Eye (tissue), 1 donor: Measurements from ENCODE around the gene CEP295NL.
"Not testable (repeated sequence)": the region's sequence is repeated elsewhere in the genome, so short reads cannot be mapped to it uniquely, and the experiment has no call there.

Experiments
- DNase-seq: peaks from one replicate; pipeline ENCODE4 v3.0.0-alpha.2; 2015

CEP295NL gene

GRCh38 chr17:78902231-78902630, 770 bp downstream of the CEP295NL start:
- DNase-seq = not testable (repeated sequence)

- no peak for DNase-seq
These were observed 1.2 kb downstream of the CEP295NL start for GRCh38 chr17:78901806-78902205.

GRCh38 chr17:78900816-78901215, 2.2 kb downstream of the CEP295NL start:
- no peak for DNase-seq

- peak; percentile 62 for DNase-seq
These were observed 3.4 kb downstream of the CEP295NL start for GRCh38 chr17:78899361-78900260.

- DNase-seq = no peak
These were observed 4.1 kb downstream of the CEP295NL start for GRCh38 chr17:78898947-78899346.

- DNase-seq = no peak
These were observed 4.7 kb downstream of the CEP295NL start for GRCh38 chr17:78898075-78898836.

- DNase-seq = no peak
These were observed 5.3 kb downstream of the CEP295NL start for GRCh38 chr17:78897664-78898047.

GRCh38 chr17:78896834-78897663, 6.0 kb downstream of the CEP295NL start:
- DNase-seq = no peak

GRCh38 chr17:78896091-78896833, 6.7 kb downstream of the CEP295NL start:
- DNase-seq = no peak

- DNase-seq = peak; percentile 63
These were observed 7.7 kb downstream of the CEP295NL start for GRCh38 chr17:78895322-78895721.

GRCh38 chr17:78893684-78894083, 9.3 kb downstream of the CEP295NL start:
- no peak for DNase-seq

- DNase-seq = no peak
These were observed 10.0 kb downstream of the CEP295NL start for GRCh38 chr17:78892936-78893379.

GRCh38 chr17:78892520-78892919, 10.5 kb downstream of the CEP295NL start:
- DNase-seq = no peak

- DNase-seq = no peak
These were observed 10.9 kb downstream of the CEP295NL start for GRCh38 chr17:78892062-78892456.

GRCh38 chr17:78891406-78892061, 11.5 kb downstream of the CEP295NL start:
- no peak for DNase-seq

- no peak for DNase-seq
These were observed 12.5 kb downstream of the CEP295NL start for GRCh38 chr17:78890498-78890897.

- not testable (repeated sequence) for DNase-seq
These were observed 12.9 kb downstream of the CEP295NL start for GRCh38 chr17:78890096-78890495.

- no peak for DNase-seq
These were observed 13.5 kb downstream of the CEP295NL start for GRCh38 chr17:78889531-78889930.

GRCh38 chr17:78888941-78889518, 14.0 kb downstream of the CEP295NL start:
- no peak for DNase-seq

- DNase-seq = no peak
These were observed 16.0 kb downstream of the CEP295NL start for GRCh38 chr17:78886954-78887353.

- no peak for DNase-seq
These were observed 17.0 kb downstream of the CEP295NL start for GRCh38 chr17:78885956-78886355.
